Colon (tissue), 2 donors: ENCODE results near the gene SNCG.
"Not testable (repeated sequence)": the region's sequence is repeated elsewhere in the genome, so short reads cannot be mapped to it uniquely, and the experiment has no call there.

ENCODE experiments used
- FAIRE-seq: peaks from 2 replicates; lab custom pipeline; 2012; peaks lifted over from hg19 to GRCh38; lab: Jason Lieb, UNC
- donor health status: control.
- donor health status: control.

Gene SNCG

DNA sequence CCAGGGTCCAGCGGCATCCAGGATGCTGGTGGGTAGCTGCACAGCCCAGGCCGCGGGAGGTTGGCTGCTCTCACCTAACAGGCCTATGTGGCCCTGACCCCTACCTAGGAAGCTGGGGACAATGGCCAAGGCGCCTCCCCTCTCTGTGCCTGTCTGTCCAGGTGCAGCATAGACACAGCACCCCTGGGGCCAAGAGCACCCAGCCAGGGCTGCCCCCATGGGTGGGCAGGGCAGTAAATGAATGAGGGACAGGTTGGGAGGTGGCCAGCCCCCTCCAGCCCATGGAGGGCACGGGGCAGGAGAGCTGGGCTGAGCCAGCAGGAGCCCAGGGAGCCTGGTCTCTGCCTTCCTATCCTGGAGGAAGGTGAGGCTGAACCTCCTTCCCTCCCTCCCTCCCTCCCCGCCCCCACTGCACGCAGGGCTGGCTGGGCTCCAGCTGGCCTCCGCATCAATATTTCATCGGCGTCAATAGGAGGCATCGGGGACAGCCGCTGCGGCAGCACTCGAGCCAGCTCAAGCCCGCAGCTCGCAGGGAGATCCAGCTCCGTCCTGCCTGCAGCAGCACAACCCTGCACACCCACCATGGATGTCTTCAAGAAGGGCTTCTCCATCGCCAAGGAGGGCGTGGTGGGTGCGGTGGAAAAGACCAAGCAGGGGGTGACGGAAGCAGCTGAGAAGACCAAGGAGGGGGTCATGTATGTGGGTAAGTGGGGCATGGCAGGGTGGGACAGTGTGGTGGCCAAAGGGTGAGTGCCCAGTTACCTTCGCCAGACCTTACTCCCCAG, at the start of gene SNCG:
TSS of gene SNCG (plus strand) at position 484 of the 785 bp plus-strand sequence. CDS start at position 583, 99 bp downstream.
- FAIRE-seq: no peak

- no peak for FAIRE-seq
Observed at GRCh38 chr10:86914734-86915133, 43.7 kb upstream of the SNCG start.

DNA sequence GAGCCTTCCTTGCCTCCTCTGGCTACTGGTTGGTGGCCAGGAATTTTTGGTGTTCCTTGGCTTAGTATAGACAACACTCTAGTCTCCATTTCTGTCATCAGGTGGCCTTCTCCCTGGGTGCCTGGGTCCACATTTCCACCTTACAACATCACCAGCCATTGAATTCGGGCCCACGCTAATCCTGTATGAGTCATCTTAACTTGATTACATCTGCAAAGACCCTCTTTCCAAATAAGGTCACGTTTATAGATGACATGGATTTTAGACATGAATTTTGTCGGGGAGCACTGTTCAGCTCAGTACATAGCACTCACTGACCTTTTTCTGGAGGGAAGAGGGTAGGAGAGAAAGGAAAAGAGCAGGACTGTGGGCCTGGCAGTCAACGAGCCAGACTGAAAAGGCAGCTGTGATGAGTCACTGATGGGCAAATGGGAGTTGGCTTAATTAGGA, 40.4 kb upstream of the SNCG start:
- FAIRE-seq: no peak

DNA sequence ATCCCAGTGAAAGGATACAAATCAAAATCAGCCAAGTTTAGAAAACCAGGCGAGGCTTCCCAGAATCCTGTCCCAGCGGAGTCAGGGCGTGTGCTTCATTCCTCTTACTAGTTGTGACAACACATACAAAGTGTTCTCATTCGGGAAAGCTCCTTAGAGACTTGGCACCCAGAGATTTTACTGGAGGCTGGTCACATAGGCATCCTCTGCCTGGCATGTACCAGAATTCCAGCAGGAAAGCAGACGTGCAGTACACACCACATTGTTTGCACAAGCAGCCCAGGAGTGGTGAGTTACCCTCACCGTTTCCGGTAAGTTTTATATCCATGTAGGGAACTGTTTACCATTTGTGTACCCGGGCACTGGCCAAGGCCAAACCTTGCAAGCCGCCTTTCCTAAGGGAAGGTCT, 35.8 kb upstream of the SNCG start:
- no peak for FAIRE-seq

DNA sequence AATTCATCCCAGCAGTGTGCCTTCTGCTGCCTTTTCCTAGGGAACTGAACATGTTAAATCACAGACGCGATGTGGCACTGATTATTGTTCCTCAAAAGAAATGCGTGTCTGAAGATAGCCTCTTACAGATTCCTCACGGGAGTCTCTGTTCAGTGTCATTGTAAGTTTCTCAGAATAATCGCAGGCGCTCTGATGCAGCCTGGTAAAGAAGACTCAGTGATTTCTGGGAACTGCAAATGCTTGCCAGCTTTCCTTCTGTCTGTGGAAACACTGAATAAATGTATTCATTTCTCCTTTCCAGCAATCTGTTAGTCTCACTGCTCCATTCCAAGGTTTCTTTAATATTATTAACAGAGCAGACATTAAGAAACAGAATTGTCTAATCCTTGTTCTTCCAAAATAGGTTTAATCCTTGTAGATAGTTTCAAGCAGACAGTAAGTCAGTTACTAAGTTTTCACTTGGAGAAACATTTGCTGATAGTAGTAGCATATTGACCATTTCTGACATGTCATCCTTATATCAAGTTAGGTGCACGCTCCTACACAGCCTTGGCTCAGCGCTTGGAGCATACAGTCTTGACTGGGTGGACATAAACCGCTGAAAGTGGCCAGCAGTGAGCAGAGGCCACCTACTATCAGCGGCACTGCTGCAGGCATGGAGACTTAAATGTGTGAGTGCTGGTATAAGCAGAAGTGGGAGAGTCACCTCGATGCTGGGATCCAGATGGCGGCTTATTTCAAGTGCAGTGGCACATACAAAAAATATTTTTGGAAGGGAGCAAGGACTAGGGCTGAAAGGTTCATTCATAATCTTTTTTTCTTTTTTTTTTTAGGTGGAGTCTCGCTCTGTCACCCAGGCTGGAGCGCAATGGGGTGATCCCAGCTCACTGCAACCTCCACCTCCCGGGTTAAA, 28.7 kb upstream of the SNCG start:
- FAIRE-seq: no peak

- no peak for FAIRE-seq
Observed at GRCh38 chr10:86931872-86932271, 26.5 kb upstream of the SNCG start.

DNA sequence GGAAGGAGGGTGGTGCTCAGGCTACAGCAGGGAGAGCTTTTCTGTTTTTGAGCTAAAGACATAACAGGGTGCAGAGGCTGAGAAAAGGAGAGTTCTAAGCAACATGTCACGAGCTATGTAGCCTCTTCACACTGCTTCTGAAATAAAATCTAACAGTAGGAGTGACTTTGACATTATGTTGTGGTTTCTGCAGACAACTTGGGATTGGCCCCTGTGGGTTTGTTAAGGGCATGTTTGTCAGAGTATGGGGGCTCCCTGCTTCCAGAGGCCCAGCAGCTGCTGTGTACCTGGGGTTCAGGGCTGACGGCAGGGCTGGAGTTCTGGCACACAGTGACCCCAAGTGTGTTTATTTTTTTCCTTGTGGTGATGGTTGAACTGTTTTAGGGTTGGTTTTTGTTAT, 25.7 kb upstream of the SNCG start:
- no peak for FAIRE-seq

GRCh38 chr10:86934162-86934711, 24.2 kb upstream of the SNCG start:
- not testable (repeated sequence) for FAIRE-seq

GRCh38 chr10:86936661-86937501, 21.5 kb upstream of the SNCG start:
- no peak for FAIRE-seq

DNA sequence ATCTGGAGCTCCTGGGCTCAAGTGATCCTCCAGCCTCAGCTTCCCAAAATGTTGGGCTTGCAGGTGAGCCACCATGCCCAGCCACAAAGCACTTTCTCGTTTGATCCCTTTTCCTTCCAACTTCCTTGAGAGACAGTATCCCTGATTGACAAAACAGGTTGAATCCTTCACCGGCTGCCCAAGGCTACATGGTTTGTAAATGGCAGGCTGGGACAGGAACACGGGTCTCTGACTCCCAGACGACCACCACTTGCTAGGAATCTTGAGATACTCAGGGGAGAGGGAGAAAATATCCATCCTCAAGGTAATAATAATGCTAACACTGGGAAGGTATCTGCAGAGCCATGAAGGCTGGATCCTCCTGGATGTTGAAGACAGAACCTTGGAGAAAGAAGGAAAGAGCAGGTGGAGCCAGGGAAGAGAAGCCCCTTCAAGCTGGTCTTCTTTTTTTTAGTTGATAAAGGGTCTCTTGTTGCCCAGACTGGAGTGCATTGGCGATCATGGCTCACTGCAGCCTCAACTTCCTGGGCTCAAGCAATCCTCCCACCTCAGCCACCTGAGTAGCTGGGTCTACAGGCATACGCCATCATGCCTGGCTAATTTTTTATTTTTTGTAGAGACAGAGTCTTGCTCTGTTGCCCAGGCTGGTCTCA, 20.8 kb upstream of the SNCG start:
- no peak for FAIRE-seq

- no peak for FAIRE-seq
Observed at GRCh38 chr10:86938260-86938659, 20.1 kb upstream of the SNCG start.

GRCh38 chr10:86940076-86940475, 18.3 kb upstream of the SNCG start:
- not testable (repeated sequence) for FAIRE-seq

- no peak for FAIRE-seq
Observed at GRCh38 chr10:86940677-86941076, 17.7 kb upstream of the SNCG start.

GRCh38 chr10:86941426-86941825, 17.0 kb upstream of the SNCG start:
- no peak for FAIRE-seq

DNA sequence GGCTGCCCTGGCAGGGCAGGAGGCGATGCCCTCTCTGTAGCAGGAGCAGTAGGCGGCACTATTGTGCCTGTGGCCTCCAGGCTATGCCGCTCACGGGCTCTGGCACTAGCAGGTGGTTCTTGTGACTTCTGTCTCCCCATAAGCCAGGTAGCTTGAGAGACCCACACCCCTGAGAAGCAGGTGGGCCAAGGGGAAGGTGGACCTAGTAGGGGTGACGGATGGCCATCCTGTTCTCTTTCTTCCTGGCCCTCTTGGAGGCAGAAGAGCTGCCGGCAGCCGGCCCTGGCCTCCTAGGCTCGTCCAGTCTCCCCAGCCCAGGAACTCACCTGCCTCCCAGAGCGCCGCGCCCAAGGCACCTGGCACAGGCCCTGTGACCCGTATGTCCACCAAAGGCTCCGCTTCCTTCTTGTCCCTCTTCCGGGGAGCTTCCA, 16.4 kb upstream of the SNCG start:
- FAIRE-seq: no peak

GRCh38 chr10:86942441-86943315, 15.7 kb upstream of the SNCG start:
- no peak for FAIRE-seq

DNA sequence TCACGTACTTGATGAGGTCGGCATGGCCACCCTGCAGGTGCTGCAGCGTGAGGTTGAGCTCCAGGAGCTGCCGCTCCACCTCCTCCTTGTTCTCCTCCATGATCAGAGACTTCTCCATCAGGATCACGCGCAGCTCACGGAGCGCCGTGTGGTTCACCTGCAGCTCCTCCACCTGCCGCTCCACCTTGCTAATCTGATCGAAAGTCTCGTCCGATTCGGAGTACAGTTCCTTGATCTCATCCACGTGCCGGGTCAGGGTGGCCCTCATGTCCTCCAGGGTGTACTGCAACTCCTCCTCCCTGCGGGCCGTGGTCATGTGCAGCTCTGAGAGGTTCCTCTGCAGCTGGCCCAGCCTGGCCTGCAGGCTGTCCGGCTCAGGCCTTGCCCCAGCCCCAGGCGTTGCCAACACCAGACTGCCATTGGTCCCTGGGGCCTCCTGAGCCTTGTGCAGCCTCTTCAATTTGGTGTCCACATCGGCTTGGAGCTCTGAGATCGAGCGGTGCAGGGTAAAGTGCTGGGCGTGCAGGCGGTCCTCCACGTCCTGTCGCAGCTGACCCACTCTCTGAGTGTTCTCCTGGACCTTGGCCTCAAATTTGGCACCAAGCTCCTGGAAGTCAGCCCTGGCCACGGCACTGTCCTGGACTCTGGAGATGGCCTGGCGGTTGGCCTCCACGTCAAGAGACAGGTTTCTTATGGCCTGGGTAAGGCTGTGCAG, 14.9 kb upstream of the SNCG start:
- FAIRE-seq: no peak

DNA sequence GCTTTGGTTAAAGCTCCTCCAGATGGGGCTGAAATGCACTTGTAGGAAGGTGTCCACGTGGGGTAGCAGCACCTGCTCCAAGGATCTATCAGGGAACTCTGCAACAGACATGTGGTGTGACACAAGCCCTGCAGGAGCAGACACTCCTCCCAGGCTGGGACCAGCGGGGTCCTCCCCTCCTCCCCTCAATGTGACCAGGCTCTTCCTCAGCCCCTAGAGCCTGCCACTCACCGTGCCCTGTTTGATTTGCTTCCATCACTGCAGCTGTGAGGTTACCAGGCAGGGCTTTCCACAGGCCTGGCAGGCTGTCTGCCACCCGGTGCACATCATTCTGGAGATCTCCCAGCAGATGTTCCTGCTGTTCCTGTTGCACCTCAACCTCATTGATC, 14.4 kb upstream of the SNCG start:
- FAIRE-seq: no peak

- FAIRE-seq: no peak
Observed at GRCh38 chr10:86944471-86944870, 13.9 kb upstream of the SNCG start.

- no peak for FAIRE-seq
Observed at GRCh38 chr10:86944907-86945306, 13.5 kb upstream of the SNCG start.
